ENCODE data around the gene SH3BGRL2.

Gene SH3BGRL2

GRCh38 chr6:79750806-79751205 is 119.7 kb downstream of the SH3BGRL2 start:
- no peak overlapping the region for H3K4me3 Mint-ChIP-seq

More at GRCh38 chr6:79750806-79751205, 119.7 kb downstream of the SH3BGRL2 start:
- peaks cover 12% of the 10 kb centered on the region for H3K27me3 Mint-ChIP-seq (ENCODE audit: low read depth)
- no peaks in the 10 kb centered on the region for H3K4me1 Mint-ChIP-seq (ENCODE audit: low read depth)
- no peaks in the 10 kb centered on the region for H3K36me3 Mint-ChIP-seq (ENCODE audit: low read depth)
- no peak overlapping the region for H3K27ac Mint-ChIP-seq
- H3K9me3 Mint-ChIP-seq = no peaks in the 10 kb centered on the region

Data from T-helper 1 cell treated with Interleukin-12 subunit alpha and Interleukin-12 subunit beta and Interleukin-4 antibody, amounts not matched to agents 30 μg/mL and 1 μg/mL, for 36 hours (primary cell).